ENCODE results near the gene AVPR1A. TPM values are rescaled to one million over a fixed set of nuclear protein-coding genes. Genes with fewer than 3 reads are reported as not detected.

Gene AVPR1A
- total RNA-seq, 1 experiment from 2014 or later = 0.07 TPM

DNA sequence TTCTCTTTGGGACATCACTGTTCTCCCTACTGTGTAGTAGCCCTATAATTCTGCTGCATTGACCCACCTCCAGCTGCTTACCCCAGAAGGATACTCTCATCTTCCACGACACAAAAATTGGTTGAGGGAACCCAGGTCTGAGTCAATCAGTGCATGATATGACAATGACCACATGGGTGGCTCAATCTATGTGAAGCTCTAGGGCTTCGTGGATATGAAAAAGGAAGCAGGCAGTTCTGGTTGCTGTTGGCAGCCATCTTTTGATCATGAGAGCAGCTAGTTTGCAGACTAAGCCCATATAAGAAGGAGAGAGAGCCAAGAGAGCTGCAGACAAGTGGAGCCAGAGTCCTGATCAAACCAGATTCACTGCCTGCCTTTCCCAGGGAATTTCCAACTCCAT is 57.9 kb downstream of the AVPR1A start:
- BruUV-seq (replicated peaks) = no TSS peak
- Histone ChIP-seq H3K9me2 (ENCODE audit: insufficient read depth) (no peaks in the 10 kb centered on the region), H3K9me3 (ENCODE audit: control insufficient read depth in 1 of 2, insufficient read depth in 1 of 2, low read depth in 1 of 2, low read length in 2 of 2) (no peaks in the 10 kb centered on the region), H3K4me3 (replicated peaks in 1 of 2; ENCODE audit: low read depth in 1 of 2, low read length in 2 of 2) (no peak overlapping the region), H4K20me1 (ENCODE audit: insufficient read depth) (no peaks in the 10 kb centered on the region), H2AFZ (ENCODE audit: low read depth, low read length, poor library complexity, severe bottlenecking) (no peak overlapping the region), H3K4me2 (ENCODE audit: low read length) (no peak overlapping the region), H3K27ac (ENCODE audit: low read depth, low read length) (no peak overlapping the region), H3K79me2 (ENCODE audit: insufficient read depth, low read length) (no peaks in the 10 kb centered on the region), H3K27me3 (ENCODE audit: insufficient read depth, low read length) (no peaks in the 10 kb centered on the region), H3K36me3 (ENCODE audit: control insufficient read depth in 1 of 2, insufficient read depth in 2 of 2, low read length in 2 of 2) (no peaks in the 10 kb centered on the region), H3K9ac (ENCODE audit: low read length) (no peak overlapping the region), H3K4me1 (ENCODE audit: control insufficient read depth in 1 of 2, insufficient read depth in 2 of 2, low read length in 2 of 2) (no peaks in the 10 kb centered on the region)
- no peak for ATAC-seq
- intact Hi-C loops (cut with micrococcal nuclease) = no loop called here
- ChIA-PET POLR2A (no interaction called here), RAD21 (ENCODE audit: low non-redundant PET in 1 of 2, low total read pairs in 2 of 2, uncharacterized antibody in 2 of 2, unreplicated experiment in 2 of 2) (no interaction called here), CTCF (no interaction called here)
- TF ChIP-seq RAD21 (IDR thresholded peaks at IDR 0.05; ENCODE audit: low read depth) (no peak), ZNF274 (IDR thresholded peaks at IDR 0.05; ENCODE audit: low read depth, low read length) (no peak), SIN3A (IDR thresholded peaks at IDR 0.05; ENCODE audit: low read depth) (no peak), POLR2A (IDR thresholded peaks at IDR 0.05; ENCODE audit: borderline replicate concordance, extremely low read depth, insufficient read depth, insufficient read length) (no peak), SP1 (IDR thresholded peaks at IDR 0.05; ENCODE audit: low read depth) (no peak), ELF1 (IDR thresholded peaks at IDR 0.05; ENCODE audit: borderline replicate concordance, low read depth) (no peak), SRF (IDR thresholded peaks at IDR 0.05; ENCODE audit: low read depth) (no peak)
- DNase-seq (ENCODE audit: low read depth, low spot score) = no peak

Other genes starting within 250 kb of the AVPR1A start
- gene PPM1H, start 216.1 kb downstream of the AVPR1A start, total RNA-seq (2021; ENCODE audit: unreplicated experiment) = 8.0 TPM